ENCODE measurements around the gene ESRRG.

The ESRRG gene

GRCh38 chr1:216742625-216743024 lies 19.4 kb upstream of the ESRRG start:
- no peak overlapping the region for H3K4me2 ChIP-seq (ENCODE audit: low read length)
- no peaks in the 10 kb centered on the region for H3K4me1 ChIP-seq (ENCODE audit: insufficient read depth, low read length, severe bottlenecking)
- H3K4me3 ChIP-seq (ENCODE audit: low read depth, low read length, poor library complexity, severe bottlenecking) = no peak overlapping the region
- no peak overlapping the region for H3K9ac ChIP-seq (ENCODE audit: low read length)
- no peak overlapping the region for H3K27ac ChIP-seq (ENCODE audit: low read depth, low read length, poor library complexity, severe bottlenecking)
- H3F3A ChIP-seq (ENCODE audit: insufficient read depth, low read length) = no peaks in the 10 kb centered on the region
- no peak overlapping the region for H2AFZ ChIP-seq (ENCODE audit: low read length)
- H3K9me2 ChIP-seq (ENCODE audit: low read depth, low read length) = no peaks in the 10 kb centered on the region
- H3K79me2 ChIP-seq (ENCODE audit: insufficient read depth, low read length) = no peaks in the 10 kb centered on the region
- TF ChIP-seq, protein P1, sequence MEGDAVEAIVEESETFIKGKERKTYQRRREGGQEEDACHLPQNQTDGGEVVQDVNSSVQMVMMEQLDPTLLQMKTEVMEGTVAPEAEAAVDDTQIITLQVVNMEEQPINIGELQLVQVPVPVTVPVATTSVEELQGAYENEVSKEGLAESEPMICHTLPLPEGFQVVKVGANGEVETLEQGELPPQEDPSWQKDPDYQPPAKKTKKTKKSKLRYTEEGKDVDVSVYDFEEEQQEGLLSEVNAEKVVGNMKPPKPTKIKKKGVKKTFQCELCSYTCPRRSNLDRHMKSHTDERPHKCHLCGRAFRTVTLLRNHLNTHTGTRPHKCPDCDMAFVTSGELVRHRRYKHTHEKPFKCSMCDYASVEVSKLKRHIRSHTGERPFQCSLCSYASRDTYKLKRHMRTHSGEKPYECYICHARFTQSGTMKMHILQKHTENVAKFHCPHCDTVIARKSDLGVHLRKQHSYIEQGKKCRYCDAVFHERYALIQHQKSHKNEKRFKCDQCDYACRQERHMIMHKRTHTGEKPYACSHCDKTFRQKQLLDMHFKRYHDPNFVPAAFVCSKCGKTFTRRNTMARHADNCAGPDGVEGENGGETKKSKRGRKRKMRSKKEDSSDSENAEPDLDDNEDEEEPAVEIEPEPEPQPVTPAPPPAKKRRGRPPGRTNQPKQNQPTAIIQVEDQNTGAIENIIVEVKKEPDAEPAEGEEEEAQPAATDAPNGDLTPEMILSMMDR (IDR thresholded peaks at IDR 0.05; ENCODE audit: low read length) = peak; percentile 35; the same call in 1 of the 2 replicates
- no peak for TF ChIP-seq EZH2 (IDR thresholded peaks at IDR 0.05; ENCODE audit: borderline replicate concordance, low read length)
- no peaks in the 10 kb centered on the region for H3K27me3 ChIP-seq (ENCODE audit: insufficient read depth, low read length)
- H3K36me3 ChIP-seq (ENCODE audit: insufficient read depth, low read length) = no peaks in the 10 kb centered on the region
- H3K9me3 ChIP-seq (ENCODE audit: low read length) = no peaks in the 10 kb centered on the region
- H4K20me1 ChIP-seq (ENCODE audit: insufficient read depth, low read length) = no peaks in the 10 kb centered on the region

DNA sequence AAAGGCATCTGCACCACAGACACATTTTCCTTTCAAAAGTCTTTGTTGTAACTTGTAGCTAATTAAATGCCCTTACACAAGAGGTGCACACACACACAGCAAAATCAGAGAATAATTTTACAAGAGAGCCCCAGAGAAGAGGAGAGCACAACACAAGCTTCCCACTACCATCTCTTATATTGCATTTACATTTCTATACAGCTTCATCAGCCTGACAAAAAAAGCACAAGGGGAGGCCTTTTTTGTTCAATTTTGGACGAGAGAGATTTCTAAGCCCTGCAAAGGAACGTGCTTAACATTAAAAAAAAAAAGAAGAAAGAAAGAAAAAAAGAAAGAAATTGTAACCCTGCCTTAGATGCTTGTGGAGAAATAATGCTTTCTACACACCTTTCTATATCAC lies 17.1 kb upstream of the ESRRG start:
- H3K36me3 ChIP-seq (ENCODE audit: insufficient read depth, low read length) = no peaks in the 10 kb centered on the region
- TF ChIP-seq, protein P1 (IDR thresholded peaks at IDR 0.05; ENCODE audit: low read length) = no peak
- TF ChIP-seq EZH2 (IDR thresholded peaks at IDR 0.05; ENCODE audit: borderline replicate concordance, low read length) = no peak
- H3K4me2 ChIP-seq (ENCODE audit: low read length) = no peak overlapping the region
- H3F3A ChIP-seq (ENCODE audit: insufficient read depth, low read length) = no peaks in the 10 kb centered on the region
- no peak overlapping the region for H3K4me3 ChIP-seq (ENCODE audit: low read depth, low read length, poor library complexity, severe bottlenecking)
- no peak overlapping the region for H2AFZ ChIP-seq (ENCODE audit: low read length)
- H3K9ac ChIP-seq (ENCODE audit: low read length) = no peak overlapping the region
- H3K79me2 ChIP-seq (ENCODE audit: insufficient read depth, low read length) = no peaks in the 10 kb centered on the region
- no peaks in the 10 kb centered on the region for H3K9me2 ChIP-seq (ENCODE audit: low read depth, low read length)
- H4K20me1 ChIP-seq (ENCODE audit: insufficient read depth, low read length) = no peaks in the 10 kb centered on the region
- no peaks in the 10 kb centered on the region for H3K9me3 ChIP-seq (ENCODE audit: low read length)
- no peak overlapping the region for H3K27ac ChIP-seq (ENCODE audit: low read depth, low read length, poor library complexity, severe bottlenecking)
- H3K27me3 ChIP-seq (ENCODE audit: insufficient read depth, low read length) = no peaks in the 10 kb centered on the region
- no peaks in the 10 kb centered on the region for H3K4me1 ChIP-seq (ENCODE audit: insufficient read depth, low read length, severe bottlenecking)

- Histone ChIP-seq H3K4me2 (ENCODE audit: low read length) (no peak overlapping the region), H3K36me3 (ENCODE audit: insufficient read depth, low read length) (no peaks in the 10 kb centered on the region), H3K4me3 (ENCODE audit: low read depth, low read length, poor library complexity, severe bottlenecking) (no peak overlapping the region), H3K4me1 (ENCODE audit: insufficient read depth, low read length, severe bottlenecking) (no peaks in the 10 kb centered on the region), H3K9me2 (ENCODE audit: low read depth, low read length) (no peaks in the 10 kb centered on the region), H3K9me3 (ENCODE audit: low read length) (no peaks in the 10 kb centered on the region), H2AFZ (ENCODE audit: low read length) (no peak overlapping the region), H3K27ac (ENCODE audit: low read depth, low read length, poor library complexity, severe bottlenecking) (no peak overlapping the region), H3K9ac (ENCODE audit: low read length) (no peak overlapping the region), H3K27me3 (ENCODE audit: insufficient read depth, low read length) (no peaks in the 10 kb centered on the region), H3K79me2 (ENCODE audit: insufficient read depth, low read length) (no peaks in the 10 kb centered on the region), H3F3A (ENCODE audit: insufficient read depth, low read length) (no peaks in the 10 kb centered on the region), H4K20me1 (ENCODE audit: insufficient read depth, low read length) (no peaks in the 10 kb centered on the region)
- TF ChIP-seq EZH2 (IDR thresholded peaks at IDR 0.05; ENCODE audit: borderline replicate concordance, low read length) = no peak
- TF ChIP-seq, protein P1 (IDR thresholded peaks at IDR 0.05; ENCODE audit: low read length) = no peak
These were observed 16.6 kb upstream of the ESRRG start for GRCh38 chr1:216739793-216740192.

Measured in OCI-LY1 (cell line).